ENCODE results near the gene GAA. TPM values are rescaled to one million over a fixed set of nuclear protein-coding genes. Genes with fewer than 3 reads are reported as not detected.

GAA gene
- polyA plus RNA-seq, 1 of the 3 experiments (the other 2 are of a cell fraction), result 27.3 TPM

DNA sequence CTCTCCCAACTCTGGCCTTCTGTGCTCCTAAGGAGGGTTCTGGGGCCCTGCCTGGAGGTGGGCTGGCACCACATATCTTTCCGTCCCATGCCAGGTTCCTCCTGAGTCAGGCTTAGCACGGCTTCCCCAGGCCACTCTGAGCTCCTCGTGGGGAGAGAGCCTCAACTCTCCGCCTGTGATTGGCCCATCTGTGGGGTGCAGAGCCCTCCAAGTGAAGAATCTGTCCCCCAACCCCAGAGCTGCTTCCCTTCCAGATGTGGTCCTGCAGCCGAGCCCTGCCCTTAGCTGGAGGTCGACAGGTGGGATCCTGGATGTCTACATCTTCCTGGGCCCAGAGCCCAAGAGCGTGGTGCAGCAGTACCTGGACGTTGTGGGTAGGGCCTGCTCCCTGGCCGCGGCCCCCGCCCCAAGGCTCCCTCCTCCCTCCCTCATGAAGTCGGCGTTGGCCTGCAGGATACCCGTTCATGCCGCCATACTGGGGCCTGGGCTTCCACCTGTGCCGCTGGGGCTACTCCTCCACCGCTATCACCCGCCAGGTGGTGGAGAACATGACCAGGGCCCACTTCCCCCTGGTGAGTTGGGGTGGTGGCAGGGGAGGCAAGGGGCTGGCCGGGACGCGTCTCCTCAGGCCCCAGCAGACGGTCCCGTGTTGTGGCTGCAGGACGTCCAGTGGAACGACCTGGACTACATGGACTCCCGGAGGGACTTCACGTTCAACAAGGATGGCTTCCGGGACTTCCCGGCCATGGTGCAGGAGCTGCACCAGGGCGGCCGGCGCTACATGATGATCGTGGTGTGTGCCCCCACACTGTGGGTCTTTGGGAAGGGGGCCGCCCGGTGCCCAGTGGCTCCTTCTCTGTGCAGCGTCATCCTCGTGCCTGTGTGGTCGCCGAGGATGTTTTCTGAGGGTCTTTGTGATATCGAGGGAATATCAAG lies 6.9 kb downstream of the GAA start (continued):
- no peak for TF ChIP-seq NFIC (IDR thresholded peaks at IDR 0.05; ENCODE audit: borderline replicate concordance)
- TF ChIP-seq GABPA (IDR thresholded peaks at IDR 0.05; ENCODE audit: low read depth), result no peak

DNA sequence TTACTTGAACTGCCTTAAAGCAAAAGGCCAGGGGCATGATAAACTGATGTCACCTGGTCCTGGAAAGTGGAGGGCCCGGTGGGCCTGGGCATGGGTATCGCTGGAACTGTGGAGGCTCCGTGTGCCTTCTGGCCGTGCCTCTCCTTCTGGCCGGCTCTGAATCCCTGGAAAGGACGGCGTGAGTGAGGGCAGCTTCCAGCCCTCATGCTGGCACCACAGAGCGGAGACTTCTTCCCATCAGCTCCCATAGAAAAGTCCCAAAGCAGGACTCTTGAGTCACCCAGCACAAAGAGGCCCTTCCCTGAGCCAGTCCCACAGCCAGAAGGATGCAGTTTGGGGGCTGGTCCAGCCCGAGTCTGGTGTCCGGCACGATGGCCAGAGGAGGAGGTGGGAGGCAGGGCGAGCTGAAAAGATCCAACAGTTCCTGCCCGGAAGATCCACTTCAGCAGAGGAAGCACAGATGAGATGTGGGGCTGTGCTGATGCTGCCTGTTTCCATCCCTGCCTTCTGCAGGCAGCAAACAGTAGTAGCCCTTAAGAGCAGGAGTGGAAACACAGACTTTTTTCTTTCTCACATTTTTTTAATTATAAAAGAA lies 7.8 kb downstream of the GAA start:
- Histone ChIP-seq H3K36me3 (replicated peaks in 1 of 2; ENCODE audit: control insufficient read depth in 1 of 2, insufficient read depth in 2 of 2, low read length in 1 of 2) (peaks cover 0 to 12% of the 10 kb centered on the region in 2 experiments), H3K9me2 (no peaks in the 10 kb centered on the region), H3K4me1 (ENCODE audit: control insufficient read depth in 1 of 2, insufficient read depth in 2 of 2, low read depth in 1 of 2, low read length in 1 of 2) (peaks cover 2 to 4% of the 10 kb centered on the region in 2 experiments; a peak in 2 of 4 replicates), H3K27me3 (ENCODE audit: insufficient read depth) (no peaks in the 10 kb centered on the region), H3K27ac (ENCODE audit: low read depth in 2 of 2, low read length in 1 of 2) (no peak overlapping the region), H3K9ac (no peak overlapping the region), H2AFZ (ENCODE audit: low read depth) (no peak overlapping the region), H3K4me2 (no peak overlapping the region), H4K20me1 (ENCODE audit: insufficient read depth) (no peaks in the 10 kb centered on the region), H3K79me2 (ENCODE audit: insufficient read depth) (no peaks in the 10 kb centered on the region), H3K9me3 (no peaks in the 10 kb centered on the region), H3F3A (replicated peaks; ENCODE audit: insufficient read depth) (peaks cover 10% of the 10 kb centered on the region), H3K4me3 (ENCODE audit: low read depth in 2 of 2, low read length in 1 of 2) (no peak overlapping the region)
- TF ChIP-seq, protein P1, sequence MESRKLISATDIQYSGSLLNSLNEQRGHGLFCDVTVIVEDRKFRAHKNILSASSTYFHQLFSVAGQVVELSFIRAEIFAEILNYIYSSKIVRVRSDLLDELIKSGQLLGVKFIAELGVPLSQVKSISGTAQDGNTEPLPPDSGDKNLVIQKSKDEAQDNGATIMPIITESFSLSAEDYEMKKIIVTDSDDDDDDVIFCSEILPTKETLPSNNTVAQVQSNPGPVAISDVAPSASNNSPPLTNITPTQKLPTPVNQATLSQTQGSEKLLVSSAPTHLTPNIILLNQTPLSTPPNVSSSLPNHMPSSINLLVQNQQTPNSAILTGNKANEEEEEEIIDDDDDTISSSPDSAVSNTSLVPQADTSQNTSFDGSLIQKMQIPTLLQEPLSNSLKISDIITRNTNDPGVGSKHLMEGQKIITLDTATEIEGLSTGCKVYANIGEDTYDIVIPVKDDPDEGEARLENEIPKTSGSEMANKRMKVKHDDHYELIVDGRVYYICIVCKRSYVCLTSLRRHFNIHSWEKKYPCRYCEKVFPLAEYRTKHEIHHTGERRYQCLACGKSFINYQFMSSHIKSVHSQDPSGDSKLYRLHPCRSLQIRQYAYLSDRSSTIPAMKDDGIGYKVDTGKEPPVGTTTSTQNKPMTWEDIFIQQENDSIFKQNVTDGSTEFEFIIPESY (IDR thresholded peaks at IDR 0.05; ENCODE audit: borderline replicate concordance, low read depth), result no peak
- no peak for TF ChIP-seq POLR2AphosphoS5 (IDR thresholded peaks at IDR 0.05; ENCODE audit: low read depth, low read length)
- TF ChIP-seq JUND (IDR thresholded peaks at IDR 0.05), result no peak
- TF ChIP-seq FOXJ3 (CRISPR knock-in tag; IDR thresholded peaks at IDR 0.05), result no peak
- TF ChIP-seq, protein P2, sequence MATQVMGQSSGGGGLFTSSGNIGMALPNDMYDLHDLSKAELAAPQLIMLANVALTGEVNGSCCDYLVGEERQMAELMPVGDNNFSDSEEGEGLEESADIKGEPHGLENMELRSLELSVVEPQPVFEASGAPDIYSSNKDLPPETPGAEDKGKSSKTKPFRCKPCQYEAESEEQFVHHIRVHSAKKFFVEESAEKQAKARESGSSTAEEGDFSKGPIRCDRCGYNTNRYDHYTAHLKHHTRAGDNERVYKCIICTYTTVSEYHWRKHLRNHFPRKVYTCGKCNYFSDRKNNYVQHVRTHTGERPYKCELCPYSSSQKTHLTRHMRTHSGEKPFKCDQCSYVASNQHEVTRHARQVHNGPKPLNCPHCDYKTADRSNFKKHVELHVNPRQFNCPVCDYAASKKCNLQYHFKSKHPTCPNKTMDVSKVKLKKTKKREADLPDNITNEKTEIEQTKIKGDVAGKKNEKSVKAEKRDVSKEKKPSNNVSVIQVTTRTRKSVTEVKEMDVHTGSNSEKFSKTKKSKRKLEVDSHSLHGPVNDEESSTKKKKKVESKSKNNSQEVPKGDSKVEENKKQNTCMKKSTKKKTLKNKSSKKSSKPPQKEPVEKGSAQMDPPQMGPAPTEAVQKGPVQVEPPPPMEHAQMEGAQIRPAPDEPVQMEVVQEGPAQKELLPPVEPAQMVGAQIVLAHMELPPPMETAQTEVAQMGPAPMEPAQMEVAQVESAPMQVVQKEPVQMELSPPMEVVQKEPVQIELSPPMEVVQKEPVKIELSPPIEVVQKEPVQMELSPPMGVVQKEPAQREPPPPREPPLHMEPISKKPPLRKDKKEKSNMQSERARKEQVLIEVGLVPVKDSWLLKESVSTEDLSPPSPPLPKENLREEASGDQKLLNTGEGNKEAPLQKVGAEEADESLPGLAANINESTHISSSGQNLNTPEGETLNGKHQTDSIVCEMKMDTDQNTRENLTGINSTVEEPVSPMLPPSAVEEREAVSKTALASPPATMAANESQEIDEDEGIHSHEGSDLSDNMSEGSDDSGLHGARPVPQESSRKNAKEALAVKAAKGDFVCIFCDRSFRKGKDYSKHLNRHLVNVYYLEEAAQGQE (IDR thresholded peaks at IDR 0.05; ENCODE audit: low read depth, low read length), result no peak
- TF ChIP-seq MXI1 (IDR thresholded peaks at IDR 0.05; ENCODE audit: low read depth, low read length), result no peak
- no peak for TF ChIP-seq RCOR1 (IDR thresholded peaks at IDR 0.05; ENCODE audit: low read length)
- TF ChIP-seq, protein P3, sequence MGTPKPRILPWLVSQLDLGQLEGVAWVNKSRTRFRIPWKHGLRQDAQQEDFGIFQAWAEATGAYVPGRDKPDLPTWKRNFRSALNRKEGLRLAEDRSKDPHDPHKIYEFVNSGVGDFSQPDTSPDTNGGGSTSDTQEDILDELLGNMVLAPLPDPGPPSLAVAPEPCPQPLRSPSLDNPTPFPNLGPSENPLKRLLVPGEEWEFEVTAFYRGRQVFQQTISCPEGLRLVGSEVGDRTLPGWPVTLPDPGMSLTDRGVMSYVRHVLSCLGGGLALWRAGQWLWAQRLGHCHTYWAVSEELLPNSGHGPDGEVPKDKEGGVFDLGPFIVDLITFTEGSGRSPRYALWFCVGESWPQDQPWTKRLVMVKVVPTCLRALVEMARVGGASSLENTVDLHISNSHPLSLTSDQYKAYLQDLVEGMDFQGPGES (IDR thresholded peaks at IDR 0.05; ENCODE audit: low read depth, low read length), result no peak
- TF ChIP-seq RXRA (IDR thresholded peaks at IDR 0.05; ENCODE audit: borderline replicate concordance, low read depth), result no peak
- TF ChIP-seq FOXM1 (IDR thresholded peaks at IDR 0.05; ENCODE audit: low read depth), result no peak
- no peak for TF ChIP-seq CHD2 (IDR thresholded peaks at IDR 0.05; ENCODE audit: low read length, partially characterized antibody)
- TF ChIP-seq, protein P4, sequence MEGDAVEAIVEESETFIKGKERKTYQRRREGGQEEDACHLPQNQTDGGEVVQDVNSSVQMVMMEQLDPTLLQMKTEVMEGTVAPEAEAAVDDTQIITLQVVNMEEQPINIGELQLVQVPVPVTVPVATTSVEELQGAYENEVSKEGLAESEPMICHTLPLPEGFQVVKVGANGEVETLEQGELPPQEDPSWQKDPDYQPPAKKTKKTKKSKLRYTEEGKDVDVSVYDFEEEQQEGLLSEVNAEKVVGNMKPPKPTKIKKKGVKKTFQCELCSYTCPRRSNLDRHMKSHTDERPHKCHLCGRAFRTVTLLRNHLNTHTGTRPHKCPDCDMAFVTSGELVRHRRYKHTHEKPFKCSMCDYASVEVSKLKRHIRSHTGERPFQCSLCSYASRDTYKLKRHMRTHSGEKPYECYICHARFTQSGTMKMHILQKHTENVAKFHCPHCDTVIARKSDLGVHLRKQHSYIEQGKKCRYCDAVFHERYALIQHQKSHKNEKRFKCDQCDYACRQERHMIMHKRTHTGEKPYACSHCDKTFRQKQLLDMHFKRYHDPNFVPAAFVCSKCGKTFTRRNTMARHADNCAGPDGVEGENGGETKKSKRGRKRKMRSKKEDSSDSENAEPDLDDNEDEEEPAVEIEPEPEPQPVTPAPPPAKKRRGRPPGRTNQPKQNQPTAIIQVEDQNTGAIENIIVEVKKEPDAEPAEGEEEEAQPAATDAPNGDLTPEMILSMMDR (IDR thresholded peaks at IDR 0.05), result no peak
- TF ChIP-seq, protein P5, sequence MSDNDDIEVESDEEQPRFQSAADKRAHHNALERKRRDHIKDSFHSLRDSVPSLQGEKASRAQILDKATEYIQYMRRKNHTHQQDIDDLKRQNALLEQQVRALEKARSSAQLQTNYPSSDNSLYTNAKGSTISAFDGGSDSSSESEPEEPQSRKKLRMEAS (IDR thresholded peaks at IDR 0.05; ENCODE audit: low read depth), result no peak
- no peak for TF ChIP-seq RFX5 (IDR thresholded peaks at IDR 0.05; ENCODE audit: low read length)
- TF ChIP-seq, protein P6, sequence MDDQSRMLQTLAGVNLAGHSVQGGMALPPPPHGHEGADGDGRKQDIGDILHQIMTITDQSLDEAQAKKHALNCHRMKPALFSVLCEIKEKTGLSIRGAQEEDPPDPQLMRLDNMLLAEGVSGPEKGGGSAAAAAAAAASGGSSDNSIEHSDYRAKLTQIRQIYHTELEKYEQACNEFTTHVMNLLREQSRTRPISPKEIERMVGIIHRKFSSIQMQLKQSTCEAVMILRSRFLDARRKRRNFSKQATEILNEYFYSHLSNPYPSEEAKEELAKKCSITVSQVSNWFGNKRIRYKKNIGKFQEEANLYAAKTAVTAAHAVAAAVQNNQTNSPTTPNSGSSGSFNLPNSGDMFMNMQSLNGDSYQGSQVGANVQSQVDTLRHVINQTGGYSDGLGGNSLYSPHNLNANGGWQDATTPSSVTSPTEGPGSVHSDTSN (IDR thresholded peaks at IDR 0.05), result no peak
- TF ChIP-seq MEF2A (IDR thresholded peaks at IDR 0.05; ENCODE audit: borderline replicate concordance, low read depth), result no peak
- no peak for TF ChIP-seq EP300 (IDR thresholded peaks at IDR 0.05; ENCODE audit: borderline replicate concordance in 1 of 2, low read depth in 1 of 2, low read length in 1 of 2)
- TF ChIP-seq GABPA (IDR thresholded peaks at IDR 0.05; ENCODE audit: low read depth), result no peak
- WGBS (ENCODE audit: low lambda C conversion rate), result 95% methylated on average over 11 of the region's 13 CpGs
- POLR2A ChIA-PET, result no interaction called here
- CTCF ChIA-PET, result interaction anchor here (1.3 to 2.7 kb wide), 4 partner anchors 8 to 26 kb away, joined by 3 to 16 read pairs (median 6); partner anchors contain the start of gene GAA
- peak; percentile 29 for DNase-seq
